ENCODE data around the gene RTTN. TPM values are rescaled to one million over a fixed set of nuclear protein-coding genes. Genes with fewer than 3 reads are reported as not detected.

RTTN gene
- total and polyA plus RNA-seq, 9 of the 15 experiments (the other 6 are each of a cell fraction or from before 2014, with no cell fraction given), result 3.1 to 18.3 (median 10.6) TPM

GRCh38 chr18:70207181-70207580 is 1.7 kb upstream of the RTTN start (continued):
- TF ChIP-seq RBM17 (IDR thresholded peaks at IDR 0.05; ENCODE audit: borderline replicate concordance, low read depth, low read length), result no peak
- no peak for TF ChIP-seq ZNF280A (IDR thresholded peaks at IDR 0.05; ENCODE audit: low read depth, partially characterized antibody)
- no peak for TF ChIP-seq HMGN3 (IDR thresholded peaks at IDR 0.05; ENCODE audit: borderline replicate concordance, extremely low read depth, insufficient read length, low read depth, low read length)
- TF ChIP-seq ZFP30 (CRISPR knock-in tag; IDR thresholded peaks at IDR 0.05; ENCODE audit: borderline replicate concordance), result no peak
- no peak for TF ChIP-seq DIDO1 (tag; IDR thresholded peaks at IDR 0.05; ENCODE audit: low read depth)

- no peak for DNase-seq (ENCODE audit: extremely low read depth in 1 of 4, low spot score in 3 of 4)
- CTCF ChIA-PET (ENCODE audit: low intra/inter-chr PET ratio), result no interaction called here
- no peaks in the 10 kb centered on the region for H3K9me3 ChIP-seq (replicated peaks; ENCODE audit: control insufficient read depth, insufficient read depth, low read depth, low read length)
These were observed 5.2 kb downstream of the RTTN start for GRCh38 chr18:70200286-70200685.

More at GRCh38 chr18:70200286-70200685, 5.2 kb downstream of the RTTN start:
- H3K4me3 ChIP-seq, result no peak overlapping the region
- TF ChIP-seq KLF6 (CRISPR knock-in tag; IDR thresholded peaks at IDR 0.05; ENCODE audit: borderline replicate concordance) (no peak), NCOA2 (IDR thresholded peaks at IDR 0.05; ENCODE audit: partially characterized antibody in 2 of 2) (no peak), NFXL1 (CRISPR knock-in tag; IDR thresholded peaks at IDR 0.05) (no peak), XRCC5 (IDR thresholded peaks at IDR 0.05; ENCODE audit: low read depth, low read length) (no peak)
- ATAC-seq (no peak), FAIRE-seq (no peak)
- H2AFZ ChIP-seq (ENCODE audit: low read depth, low read length), result no peak overlapping the region
- intact Hi-C loops (cut with micrococcal nuclease), result no loop called here
- no peaks in the 10 kb centered on the region for H3K9me1 ChIP-seq (ENCODE audit: control insufficient read depth, insufficient read depth, low read length)
- no peak overlapping the region for H3K9ac ChIP-seq (ENCODE audit: insufficient read depth in 1 of 2, low read depth in 2 of 2, low read length in 2 of 2)
- H3K79me2 ChIP-seq (ENCODE audit: control insufficient read depth, insufficient read depth, low read length), result peaks cover 12% of the 10 kb centered on the region
- 0% methylated on average over 1 of the region's 1 CpG for WGBS (ENCODE audit: insufficient coverage, low coverage, missing lambda C conversion rate)
- no peak overlapping the region for H3K4me2 ChIP-seq (ENCODE audit: insufficient read depth, low read length)
- in situ Hi-C loops (cut with MboI), result no loop called here
- POLR2A ChIA-PET, result interaction anchor here (0.8 kb wide), 1 partner anchor 20 kb away, joined by 3 read pairs; no protein-coding TSS in a partner anchor
- no peaks in the 10 kb centered on the region for H3K4me1 ChIP-seq (replicated peaks in 1 of 2; ENCODE audit: control insufficient read depth in 2 of 2, insufficient read depth in 2 of 2, low read length in 2 of 2)
- peaks cover 67% of the 10 kb centered on the region; the same call in 2 of the 3 replicates for H3K36me3 ChIP-seq (ENCODE audit: control insufficient read depth, insufficient read depth, low read length)
- H4K20me1 ChIP-seq (replicated peaks; ENCODE audit: control insufficient read depth, insufficient read depth, low read length), result no peaks in the 10 kb centered on the region
- no peaks in the 10 kb centered on the region for H3K27me3 ChIP-seq (ENCODE audit: control insufficient read depth in 2 of 2, insufficient read depth in 2 of 2, low read length in 2 of 2)
- H3K27ac ChIP-seq (ENCODE audit: extremely low read depth, low read depth, low read length), result no peak overlapping the region
- BruUV-seq (replicated peaks), result no TSS peak
